ENCODE data around the gene GALNTL6.

DNA sequence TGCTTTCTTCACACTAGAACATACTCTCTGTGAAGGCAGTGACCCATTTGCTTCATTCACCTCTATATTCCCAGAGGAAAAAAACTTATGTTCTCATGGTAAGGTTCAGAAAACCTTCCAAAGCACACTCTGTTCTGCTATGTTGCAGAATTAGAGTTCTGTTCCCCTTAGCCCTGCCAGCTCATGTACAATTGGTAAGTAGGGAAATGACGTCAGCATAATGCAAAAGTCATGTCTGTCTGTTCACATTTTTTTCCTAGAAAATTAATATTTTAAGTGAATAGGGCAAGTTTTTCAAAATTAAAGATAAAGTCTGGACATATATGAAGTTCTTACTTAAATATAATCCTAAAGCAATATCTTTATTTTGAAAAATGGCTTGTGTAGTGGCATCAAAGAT lies 443.6 kb downstream of the GALNTL6 start:
- TF ChIP-seq ZNF274 (IDR thresholded peaks at IDR 0.05; ENCODE audit: low read depth, low read length) = no peak
- no peak for TF ChIP-seq SUZ12 (IDR thresholded peaks at IDR 0.05; ENCODE audit: extremely low read depth, insufficient read depth, insufficient read length)
- no peak for TF ChIP-seq YY1 (IDR thresholded peaks at IDR 0.05; ENCODE audit: insufficient read depth, insufficient read length)
